PFSK-1 (cell line): ENCODE results near the gene OR8K1.

Experiments
- POLR2AphosphoS5 ChIP-seq: IDR thresholded peaks from 2 replicates; pipeline ENCODE4 v1.6.1; 2012; ENCODE audit warnings: low read depth, mild to moderate bottlenecking, control low read depth, low read length, moderate library complexity
- SIN3A ChIP-seq: IDR thresholded peaks from 2 replicates; pipeline ENCODE4 v1.6.1; 2012; ENCODE audit warnings: mild to moderate bottlenecking, low read length, moderate library complexity, borderline replicate concordance; ENCODE audit not compliant: insufficient read depth

DNA sequence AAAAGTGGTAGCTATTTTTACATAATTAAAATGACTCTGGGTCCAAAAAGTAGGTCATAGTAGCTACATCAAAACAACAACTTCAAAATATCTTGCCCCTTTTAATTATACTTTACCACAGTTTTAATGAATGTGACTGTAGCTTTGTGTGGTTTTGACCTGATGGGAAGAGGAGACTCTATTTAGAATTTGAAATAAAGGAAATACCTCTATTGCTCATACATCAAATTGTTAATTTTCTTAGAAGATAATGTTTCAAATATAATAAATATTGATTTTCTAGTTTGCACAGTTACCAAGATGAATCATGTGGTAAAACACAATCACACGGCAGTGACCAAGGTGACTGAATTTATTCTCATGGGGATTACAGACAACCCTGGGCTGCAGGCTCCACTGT is at the start of gene OR8K1:
- TF ChIP-seq POLR2AphosphoS5: no peak
- no peak for TF ChIP-seq SIN3A
